ENCODE results near the gene ZFYVE26.
A peak's percentile ranks its signal among the peaks of the same experiment; 100 is the strongest.

ZFYVE26 gene

DNA sequence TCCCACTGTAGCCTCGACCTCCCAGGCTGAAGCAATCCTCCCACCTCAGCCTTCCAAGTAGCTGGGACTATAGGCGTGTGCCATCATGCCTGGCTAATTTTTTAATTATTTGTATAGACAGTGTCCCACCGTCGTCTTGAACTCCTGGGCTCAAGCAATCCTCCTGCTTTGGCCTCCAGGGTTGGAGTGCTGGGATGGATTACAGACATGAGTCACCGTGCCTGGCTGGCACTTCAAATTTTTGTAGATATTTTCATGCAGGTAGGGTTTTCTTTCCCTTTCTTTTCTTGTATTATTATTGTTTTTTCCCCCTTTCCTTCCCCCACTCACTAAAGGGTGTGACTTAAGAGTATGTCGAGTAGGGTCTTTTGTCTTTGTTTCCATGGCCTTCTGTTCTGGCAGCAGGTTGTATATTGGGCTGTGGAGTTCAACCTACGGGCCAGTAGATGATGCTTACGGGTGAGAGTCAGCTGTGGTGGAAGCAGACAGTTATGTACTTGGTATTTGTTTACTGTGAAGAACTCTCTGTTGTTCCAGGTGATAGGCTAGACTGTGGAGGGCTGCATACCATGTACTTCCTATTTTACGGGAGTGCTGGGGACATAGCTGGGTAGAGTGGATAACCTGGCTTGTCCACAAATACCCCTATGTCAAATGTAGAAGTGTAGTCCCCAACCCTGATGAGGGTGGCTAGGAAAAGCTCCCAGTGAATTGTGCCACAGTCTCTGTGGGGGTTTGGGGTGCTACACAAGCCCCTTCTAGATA is 33.9 kb upstream of the ZFYVE26 start:
- H3K9me3 ChIP-seq (replicated peaks in 1 of 2; ENCODE audit: control insufficient read depth in 2 of 2, insufficient read depth in 1 of 2, low read depth in 1 of 2, low read length in 2 of 2), result peaks cover 9 to 17% of the 10 kb centered on the region in 2 donors
- H3K14ac ChIP-seq (ENCODE audit: low read length), result no peak overlapping the region
- no peak overlapping the region for H3K4me3 ChIP-seq (ENCODE audit: low read length in 2 of 2)
- no peak overlapping the region for H3K27ac ChIP-seq (replicated peaks; ENCODE audit: low read length)
- H4K8ac ChIP-seq (ENCODE audit: low read depth, low read length), result no peak overlapping the region
- H3K9ac ChIP-seq (ENCODE audit: low read depth, low read length, poor library complexity), result no peak overlapping the region
- H3K4ac ChIP-seq (ENCODE audit: low read length), result no peak overlapping the region
- no peak overlapping the region for H2BK120ac ChIP-seq (ENCODE audit: low read depth, low read length)
- H3K4me2 ChIP-seq (ENCODE audit: insufficient read depth, low read length, poor library complexity, severe bottlenecking), result no peak overlapping the region
- no peak overlapping the region for H3K18ac ChIP-seq (ENCODE audit: low read length)
- H3K27me3 ChIP-seq (ENCODE audit: control insufficient read depth in 3 of 3, insufficient read depth in 3 of 3, low read depth in 1 of 3, low read length in 3 of 3), result no peaks in the 10 kb centered on the region
- no CpG with 5 or more reads among the region's 9 CpGs for WGBS, 2 donors (ENCODE audit: extremely low coverage in 2 of 2, insufficient read length in 2 of 2, insufficient replicate concordance in 1 of 2)
- H3K79me1 ChIP-seq (ENCODE audit: low read depth, low read length), result peaks cover 3% of the 10 kb centered on the region
- no peak for DNase-seq (ENCODE audit: low spot score)
- no peak overlapping the region for H2BK5ac ChIP-seq (ENCODE audit: low read length)
- no peak overlapping the region for H4K91ac ChIP-seq (ENCODE audit: low read depth, low read length, poor library complexity)
- no peaks in the 10 kb centered on the region for H3K4me1 ChIP-seq (ENCODE audit: control insufficient read depth in 2 of 2, insufficient read depth in 1 of 2, low read depth in 1 of 2, low read length in 2 of 2)
- H3K36me3 ChIP-seq (replicated peaks in 1 of 2; ENCODE audit: control insufficient read depth in 2 of 2, insufficient read depth in 2 of 2, low read length in 2 of 2), result peaks cover 0 to 4% of the 10 kb centered on the region in 2 donors
- no peak overlapping the region for H2AK5ac ChIP-seq (ENCODE audit: low read depth, low read length)
- no peak overlapping the region for H2BK15ac ChIP-seq (ENCODE audit: low read length)
- H3K23ac ChIP-seq (ENCODE audit: low read depth, low read length, poor library complexity), result no peak overlapping the region
- H2BK12ac ChIP-seq (ENCODE audit: low read length), result no peak overlapping the region
- no peak overlapping the region for H2AFZ ChIP-seq (ENCODE audit: low read length)

DNA sequence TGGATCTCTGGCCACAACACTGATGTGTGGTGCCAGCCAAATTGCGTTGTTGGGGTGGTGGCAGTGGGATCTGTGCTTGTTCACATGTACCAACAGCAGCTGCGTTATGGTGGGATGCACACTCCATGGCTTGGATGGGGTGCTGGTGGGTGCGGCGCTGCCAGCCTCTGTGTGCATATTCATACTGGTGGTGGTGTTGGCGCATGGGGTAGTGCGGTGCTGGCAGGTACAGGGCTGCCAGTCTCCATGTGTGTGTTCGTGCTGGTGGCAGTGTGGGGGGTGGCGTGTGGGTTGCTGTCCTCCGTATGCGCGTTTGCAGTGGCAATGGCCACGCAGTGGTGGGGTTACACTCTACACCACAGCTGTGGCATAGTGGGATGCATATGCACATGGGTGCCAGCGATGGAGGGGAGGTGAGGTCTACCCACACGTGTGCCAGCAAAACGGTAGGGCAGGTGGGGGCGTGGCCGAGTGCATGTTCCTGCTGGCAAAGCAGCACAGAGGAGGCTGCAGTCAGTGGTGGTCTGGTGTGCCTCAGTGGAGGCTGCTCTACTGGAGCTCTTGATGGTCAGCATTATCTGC is 29.7 kb upstream of the ZFYVE26 start:
- Histone ChIP-seq H3K4me1 (ENCODE audit: control insufficient read depth in 2 of 2, insufficient read depth in 1 of 2, low read depth in 1 of 2, low read length in 2 of 2) (no peaks in the 10 kb centered on the region), H2AFZ (ENCODE audit: low read length) (no peak overlapping the region), H4K91ac (ENCODE audit: low read depth, low read length, poor library complexity) (peak overlapping the region; percentile 94), H3K18ac (ENCODE audit: low read length) (peak overlapping the region; percentile 51), H2AK5ac (ENCODE audit: low read depth, low read length) (peak overlapping the region; percentile 45), H4K8ac (ENCODE audit: low read depth, low read length) (peak overlapping the region; percentile 31), H3K4me3 (ENCODE audit: low read length in 2 of 2) (peak overlapping the region in 1 of 2 donors; percentile 68), H2BK15ac (ENCODE audit: low read length) (no peak overlapping the region), H3K23ac (ENCODE audit: low read depth, low read length, poor library complexity) (peak overlapping the region; percentile 74), H3K4me2 (ENCODE audit: insufficient read depth, low read length, poor library complexity, severe bottlenecking) (no peak overlapping the region), H3K9ac (ENCODE audit: low read depth, low read length, poor library complexity) (peak overlapping the region; percentile 67), H3K27ac (replicated peaks; ENCODE audit: low read length) (no peak overlapping the region), H2BK12ac (ENCODE audit: low read length) (peak overlapping the region; percentile 16), H2BK5ac (ENCODE audit: low read length) (no peak overlapping the region), H2BK120ac (ENCODE audit: low read depth, low read length) (no peak overlapping the region), H3K36me3 (replicated peaks in 1 of 2; ENCODE audit: control insufficient read depth in 2 of 2, insufficient read depth in 2 of 2, low read length in 2 of 2) (peaks cover 0 to 4% of the 10 kb centered on the region in 2 donors), H3K27me3 (ENCODE audit: control insufficient read depth in 3 of 3, insufficient read depth in 3 of 3, low read depth in 1 of 3, low read length in 3 of 3) (no peaks in the 10 kb centered on the region), H3K14ac (ENCODE audit: low read length) (peak overlapping the region; percentile 49), H3K79me1 (ENCODE audit: low read depth, low read length) (peaks cover 3% of the 10 kb centered on the region), H3K9me3 (replicated peaks in 1 of 2; ENCODE audit: control insufficient read depth in 2 of 2, insufficient read depth in 1 of 2, low read depth in 1 of 2, low read length in 2 of 2) (peaks cover 9 to 17% of the 10 kb centered on the region in 2 donors), H3K4ac (ENCODE audit: low read length) (no peak overlapping the region)
- no peak for DNase-seq (ENCODE audit: low spot score)
- no CpG with 5 or more reads among the region's 17 CpGs for WGBS, 2 donors (ENCODE audit: extremely low coverage in 2 of 2, insufficient read length in 2 of 2, insufficient replicate concordance in 1 of 2)

DNA sequence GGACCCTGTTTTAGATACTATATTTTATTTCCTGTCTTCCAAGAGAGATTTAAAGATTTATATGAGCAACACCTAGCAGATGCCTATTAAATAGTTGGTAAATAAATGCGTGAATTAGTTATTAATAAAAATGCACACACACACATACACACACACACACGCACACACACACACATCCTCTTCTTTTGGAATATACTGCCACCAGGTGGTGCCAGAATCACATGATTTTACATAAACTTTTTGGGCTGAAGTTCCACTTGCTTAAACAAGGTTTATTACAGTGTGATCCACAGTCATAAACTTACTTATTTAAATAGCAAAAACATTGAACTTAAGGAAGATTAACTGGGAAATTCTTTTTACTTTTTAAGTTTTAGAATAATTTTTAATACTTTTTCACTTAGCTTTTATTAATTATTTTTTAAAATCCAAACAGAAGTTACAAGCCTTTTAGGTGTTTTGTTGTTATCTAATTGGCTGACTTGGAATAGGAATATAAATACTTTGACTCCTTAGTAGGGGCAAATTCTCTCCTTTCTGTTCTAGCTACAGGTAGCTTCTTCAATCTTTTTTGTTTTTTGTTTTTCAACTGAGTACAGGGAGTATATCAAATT is 20.7 kb upstream of the ZFYVE26 start:
- H3K27me3 ChIP-seq (ENCODE audit: control insufficient read depth in 3 of 3, insufficient read depth in 3 of 3, low read depth in 1 of 3, low read length in 3 of 3), result no peaks in the 10 kb centered on the region
- no peak overlapping the region for H2BK15ac ChIP-seq (ENCODE audit: low read length)
- no CpG with 5 or more reads among the region's 2 CpGs for WGBS, 2 donors (ENCODE audit: extremely low coverage in 2 of 2, insufficient read length in 2 of 2, insufficient replicate concordance in 1 of 2)
- H3K79me1 ChIP-seq (ENCODE audit: low read depth, low read length), result no peaks in the 10 kb centered on the region
- H3K4ac ChIP-seq (ENCODE audit: low read length), result no peak overlapping the region
- H4K8ac ChIP-seq (ENCODE audit: low read depth, low read length), result no peak overlapping the region
- H3K9me3 ChIP-seq (replicated peaks in 1 of 2; ENCODE audit: control insufficient read depth in 2 of 2, insufficient read depth in 1 of 2, low read depth in 1 of 2, low read length in 2 of 2), result no peaks in the 10 kb centered on the region
- H3K9ac ChIP-seq (ENCODE audit: low read depth, low read length, poor library complexity), result no peak overlapping the region
- no peak overlapping the region for H2BK120ac ChIP-seq (ENCODE audit: low read depth, low read length)
- H2BK12ac ChIP-seq (ENCODE audit: low read length), result no peak overlapping the region
- H3K27ac ChIP-seq (replicated peaks; ENCODE audit: low read length), result no peak overlapping the region
- H4K91ac ChIP-seq (ENCODE audit: low read depth, low read length, poor library complexity), result no peak overlapping the region
- H3K4me2 ChIP-seq (ENCODE audit: insufficient read depth, low read length, poor library complexity, severe bottlenecking), result no peak overlapping the region
- H2AFZ ChIP-seq (ENCODE audit: low read length), result no peak overlapping the region
- H3K4me1 ChIP-seq (ENCODE audit: control insufficient read depth in 2 of 2, insufficient read depth in 1 of 2, low read depth in 1 of 2, low read length in 2 of 2), result no peaks in the 10 kb centered on the region
- H3K36me3 ChIP-seq (replicated peaks in 1 of 2; ENCODE audit: control insufficient read depth in 2 of 2, insufficient read depth in 2 of 2, low read length in 2 of 2), result peaks cover 2 to 21% of the 10 kb centered on the region in 2 donors
- H3K23ac ChIP-seq (ENCODE audit: low read depth, low read length, poor library complexity), result no peak overlapping the region
- H3K4me3 ChIP-seq (ENCODE audit: low read length in 2 of 2), result no peak overlapping the region
- no peak overlapping the region for H2AK5ac ChIP-seq (ENCODE audit: low read depth, low read length)
- H2BK5ac ChIP-seq (ENCODE audit: low read length), result no peak overlapping the region
- DNase-seq (ENCODE audit: low spot score), result no peak
- H3K18ac ChIP-seq (ENCODE audit: low read length), result no peak overlapping the region
- H3K14ac ChIP-seq (ENCODE audit: low read length), result no peak overlapping the region

DNA sequence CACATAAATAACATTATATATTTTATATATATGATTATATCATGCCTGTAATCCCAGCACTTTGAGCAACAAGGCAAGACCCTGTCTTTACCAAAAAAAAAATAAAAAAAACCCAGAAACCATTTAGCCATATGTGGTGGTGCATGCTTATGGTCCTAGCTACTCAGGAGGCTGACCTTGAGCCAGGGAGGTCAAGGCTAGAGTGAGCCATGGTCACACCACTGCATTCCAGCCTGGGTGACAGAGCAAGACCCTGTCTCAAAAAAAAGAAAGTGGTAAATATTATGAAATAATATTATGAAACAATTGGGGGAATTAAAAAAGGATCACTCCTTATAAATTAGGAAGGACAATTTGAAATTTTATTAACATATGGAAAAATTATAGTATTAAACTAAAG is 19.2 kb upstream of the ZFYVE26 start:
- Histone ChIP-seq H2BK120ac (ENCODE audit: low read depth, low read length) (no peak overlapping the region), H2BK5ac (ENCODE audit: low read length) (no peak overlapping the region), H4K8ac (ENCODE audit: low read depth, low read length) (no peak overlapping the region), H3K23ac (ENCODE audit: low read depth, low read length, poor library complexity) (no peak overlapping the region), H3K4me2 (ENCODE audit: insufficient read depth, low read length, poor library complexity, severe bottlenecking) (no peak overlapping the region), H3K27me3 (ENCODE audit: control insufficient read depth in 3 of 3, insufficient read depth in 3 of 3, low read depth in 1 of 3, low read length in 3 of 3) (no peaks in the 10 kb centered on the region), H3K36me3 (replicated peaks in 1 of 2; ENCODE audit: control insufficient read depth in 2 of 2, insufficient read depth in 2 of 2, low read length in 2 of 2) (peaks cover 2 to 21% of the 10 kb centered on the region in 2 donors), H3K79me1 (ENCODE audit: low read depth, low read length) (no peaks in the 10 kb centered on the region), H3K9ac (ENCODE audit: low read depth, low read length, poor library complexity) (no peak overlapping the region), H2AFZ (ENCODE audit: low read length) (no peak overlapping the region), H3K9me3 (replicated peaks in 1 of 2; ENCODE audit: control insufficient read depth in 2 of 2, insufficient read depth in 1 of 2, low read depth in 1 of 2, low read length in 2 of 2) (no peaks in the 10 kb centered on the region), H4K91ac (ENCODE audit: low read depth, low read length, poor library complexity) (no peak overlapping the region), H2AK5ac (ENCODE audit: low read depth, low read length) (no peak overlapping the region), H3K4me1 (ENCODE audit: control insufficient read depth in 2 of 2, insufficient read depth in 1 of 2, low read depth in 1 of 2, low read length in 2 of 2) (no peaks in the 10 kb centered on the region), H2BK15ac (ENCODE audit: low read length) (no peak overlapping the region), H3K27ac (replicated peaks; ENCODE audit: low read length) (no peak overlapping the region), H3K4me3 (ENCODE audit: low read length in 2 of 2) (no peak overlapping the region), H3K18ac (ENCODE audit: low read length) (no peak overlapping the region), H3K4ac (ENCODE audit: low read length) (no peak overlapping the region), H2BK12ac (ENCODE audit: low read length) (no peak overlapping the region), H3K14ac (ENCODE audit: low read length) (no peak overlapping the region)
- no peak for DNase-seq (ENCODE audit: low spot score)
